Vagina (tissue), 2 donors: ENCODE measurements around the gene BAHCC1.

Experiments
- POLR2A ChIP-seq, 2 donors: fragments of 450-650 bp; IDR thresholded peaks; one replicate each; pipeline ENCODE4 v1.6.1; 2017; ENCODE audit warnings: antibody characterized with exemption in 2 of 2, mild to moderate bottlenecking in 2 of 2, moderate library complexity in 2 of 2
- TF ChIP-seq, protein P1 (sequence below), 3 experiments: fragments of 450-650 bp in 2 of 3; fragments of 200-600 bp in 1 of 3; sonication (generic) in 1 of 3; IDR thresholded peaks; one replicate each; pipeline ENCODE4 v1.5.1; 2017 to 2019; ENCODE audit warnings: antibody characterized with exemption in 3 of 3, mild to moderate bottlenecking in 2 of 3, moderate library complexity in 2 of 3

DNA sequence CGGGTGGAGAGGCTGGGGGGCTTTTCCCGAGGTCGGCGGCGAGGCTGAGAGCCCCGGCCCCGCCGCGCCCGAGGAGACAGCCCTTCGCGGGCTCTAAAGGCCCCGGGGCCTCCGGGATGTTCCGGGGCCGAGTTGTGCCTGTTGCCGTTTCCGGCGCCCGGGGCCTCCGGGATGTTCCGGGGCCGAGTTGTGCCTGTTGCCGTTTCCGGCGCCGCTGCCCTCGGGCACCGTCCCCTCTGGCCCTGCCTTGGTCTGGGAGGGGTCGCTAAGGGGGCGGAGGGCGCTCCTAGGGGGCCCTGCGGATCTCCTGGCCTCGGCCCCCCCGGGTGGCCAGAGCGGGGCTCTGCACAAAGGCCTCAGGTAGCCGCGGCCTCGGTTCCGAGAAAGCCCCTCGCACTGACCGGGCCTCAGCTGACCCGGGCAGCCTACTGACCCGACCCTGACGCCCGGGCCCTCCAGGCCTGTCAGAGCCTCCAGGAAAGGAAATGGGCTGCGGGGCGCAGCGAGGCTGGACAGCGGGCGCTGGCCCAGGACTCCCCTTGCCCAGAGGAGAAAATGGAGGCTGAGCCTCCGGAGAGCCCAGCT is 93.1 kb downstream of the BAHCC1 start:
- TF ChIP-seq, protein P1, sequence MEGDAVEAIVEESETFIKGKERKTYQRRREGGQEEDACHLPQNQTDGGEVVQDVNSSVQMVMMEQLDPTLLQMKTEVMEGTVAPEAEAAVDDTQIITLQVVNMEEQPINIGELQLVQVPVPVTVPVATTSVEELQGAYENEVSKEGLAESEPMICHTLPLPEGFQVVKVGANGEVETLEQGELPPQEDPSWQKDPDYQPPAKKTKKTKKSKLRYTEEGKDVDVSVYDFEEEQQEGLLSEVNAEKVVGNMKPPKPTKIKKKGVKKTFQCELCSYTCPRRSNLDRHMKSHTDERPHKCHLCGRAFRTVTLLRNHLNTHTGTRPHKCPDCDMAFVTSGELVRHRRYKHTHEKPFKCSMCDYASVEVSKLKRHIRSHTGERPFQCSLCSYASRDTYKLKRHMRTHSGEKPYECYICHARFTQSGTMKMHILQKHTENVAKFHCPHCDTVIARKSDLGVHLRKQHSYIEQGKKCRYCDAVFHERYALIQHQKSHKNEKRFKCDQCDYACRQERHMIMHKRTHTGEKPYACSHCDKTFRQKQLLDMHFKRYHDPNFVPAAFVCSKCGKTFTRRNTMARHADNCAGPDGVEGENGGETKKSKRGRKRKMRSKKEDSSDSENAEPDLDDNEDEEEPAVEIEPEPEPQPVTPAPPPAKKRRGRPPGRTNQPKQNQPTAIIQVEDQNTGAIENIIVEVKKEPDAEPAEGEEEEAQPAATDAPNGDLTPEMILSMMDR (IDR thresholded peaks at IDR 0.05): no peak
- no peak for TF ChIP-seq POLR2A (IDR thresholded peaks at IDR 0.05)
